RPMI8226 (cell line): ENCODE data around the gene H1-8.
"Not testable (repeated sequence)": the region's sequence is repeated elsewhere in the genome, so short reads cannot be mapped to it uniquely, and the experiment has no call there.

ENCODE experiments used
- DNase-seq: peaks from one replicate; pipeline ENCODE4 v3.0.0-alpha.2; 2015

Gene H1-8

GRCh38 chr3:129543156-129543790 is at the start of gene H1-8:
TSS of gene H1-8 (plus strand) at chr3:129543175. CDS start at chr3:129543219, 44 bp downstream.
- DNase-seq: no peak

GRCh38 chr3:129493206-129493605 is 49.8 kb upstream of the H1-8 start:
- DNase-seq: no peak

- not testable (repeated sequence) for DNase-seq
Observed at GRCh38 chr3:129494499-129494898, 48.5 kb upstream of the H1-8 start.

GRCh38 chr3:129495006-129495639 is 47.9 kb upstream of the H1-8 start:
- not testable (repeated sequence) for DNase-seq

GRCh38 chr3:129497876-129498275 is 45.1 kb upstream of the H1-8 start:
- DNase-seq: not testable (repeated sequence)

GRCh38 chr3:129498603-129499488 is 44.1 kb upstream of the H1-8 start:
- not testable (repeated sequence) for DNase-seq

GRCh38 chr3:129499604-129500333 is 43.2 kb upstream of the H1-8 start:
- not testable (repeated sequence) for DNase-seq

GRCh38 chr3:129500334-129500658 is 42.7 kb upstream of the H1-8 start:
- no peak for DNase-seq

- no peak for DNase-seq
Observed at GRCh38 chr3:129501630-129502029, 41.3 kb upstream of the H1-8 start.

GRCh38 chr3:129502641-129503408 is 40.1 kb upstream of the H1-8 start:
- DNase-seq: peak; percentile 91

- no peak for DNase-seq
Observed at GRCh38 chr3:129503471-129504291, 39.3 kb upstream of the H1-8 start.

- peak; percentile 55 for DNase-seq
Observed at GRCh38 chr3:129504471-129505100, 38.4 kb upstream of the H1-8 start.

- peak; percentile 34 for DNase-seq
Observed at GRCh38 chr3:129505341-129505740, 37.6 kb upstream of the H1-8 start.

- DNase-seq: no peak
Observed at GRCh38 chr3:129506231-129506742, 36.7 kb upstream of the H1-8 start.

- no peak for DNase-seq
Observed at GRCh38 chr3:129507181-129507831, 35.7 kb upstream of the H1-8 start.

GRCh38 chr3:129512595-129512994 is 30.4 kb upstream of the H1-8 start:
- no peak for DNase-seq

GRCh38 chr3:129513705-129514104 is 29.3 kb upstream of the H1-8 start:
- DNase-seq: no peak

GRCh38 chr3:129514110-129514509 is 28.9 kb upstream of the H1-8 start:
- no peak for DNase-seq

GRCh38 chr3:129514563-129514962 is 28.4 kb upstream of the H1-8 start:
- DNase-seq: no peak
